Measurements from ENCODE around the gene AMY2B. TPM values are rescaled to one million over a fixed set of nuclear protein-coding genes. Genes with fewer than 3 reads are reported as not detected.
"Not testable (repeated sequence)": the region's sequence is repeated elsewhere in the genome, so short reads cannot be mapped to it uniquely, and the experiment has no call there.

AMY2B gene
- 0.24 and 0.80 TPM in 2 replicates for total RNA-seq (2014; rRNA removed; shearing (Covaris generic))
- 0.05 and 0.27 TPM in 2 replicates for polyA plus RNA-seq (2015; cell fraction: cytosol; rRNA removed)
- polyA plus RNA-seq (2015; cell fraction: nucleus; rRNA removed): 1.7 and 9.2 TPM in 2 replicates

DNA sequence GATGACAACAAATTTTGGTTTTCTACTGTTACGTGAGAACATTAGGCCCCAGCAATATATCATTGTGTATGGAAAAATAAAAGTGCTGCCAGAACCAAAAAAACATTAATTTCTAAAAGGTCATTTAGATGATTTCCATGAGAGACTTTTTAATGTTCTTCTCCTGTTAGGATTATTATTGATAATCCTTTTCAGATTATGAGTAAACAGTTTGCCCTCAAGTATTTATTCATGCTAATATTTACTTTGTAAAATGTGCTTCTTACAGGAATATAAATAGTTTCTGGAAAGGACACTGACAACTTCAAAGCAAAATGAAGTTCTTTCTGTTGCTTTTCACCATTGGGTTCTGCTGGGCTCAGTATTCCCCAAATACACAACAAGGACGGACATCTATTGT lies at the start of gene AMY2B:
Gene AMY2B (plus strand): TSS at position 301 of the 400 bp plus-strand sequence. CDS start 14 bp downstream, at position 315.
- DNase-seq (ENCODE audit: low read depth, low spot score); in situ Hi-C loops (cut with HindIII; ENCODE audit: low pct_unique_long_range_greater_than_20kb, low sequenced_read_pairs): not testable (repeated sequence)

DNA sequence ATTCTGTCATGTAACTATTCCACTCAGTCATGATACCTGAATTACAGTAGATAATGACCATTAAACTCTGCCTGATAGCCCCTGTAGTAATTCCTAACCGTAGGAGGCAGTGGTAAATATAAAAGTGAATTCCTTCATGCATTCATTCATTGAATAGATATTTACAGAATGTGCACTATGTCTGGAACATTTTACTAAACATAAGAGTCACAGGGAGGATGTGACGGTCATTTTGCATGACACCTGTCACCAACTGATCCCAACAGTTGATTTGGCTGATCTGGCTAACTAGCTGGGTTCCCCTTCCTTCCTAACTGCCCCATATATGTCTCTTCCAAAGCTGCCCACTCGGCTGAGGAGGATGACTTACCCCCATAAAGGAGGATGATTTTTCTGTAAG lies 48.0 kb upstream of the AMY2B start:
- DNase-seq (ENCODE audit: low read depth, low spot score): no peak
- in situ Hi-C loops (cut with HindIII; ENCODE audit: low pct_unique_long_range_greater_than_20kb, low sequenced_read_pairs): no loop called here

DNA sequence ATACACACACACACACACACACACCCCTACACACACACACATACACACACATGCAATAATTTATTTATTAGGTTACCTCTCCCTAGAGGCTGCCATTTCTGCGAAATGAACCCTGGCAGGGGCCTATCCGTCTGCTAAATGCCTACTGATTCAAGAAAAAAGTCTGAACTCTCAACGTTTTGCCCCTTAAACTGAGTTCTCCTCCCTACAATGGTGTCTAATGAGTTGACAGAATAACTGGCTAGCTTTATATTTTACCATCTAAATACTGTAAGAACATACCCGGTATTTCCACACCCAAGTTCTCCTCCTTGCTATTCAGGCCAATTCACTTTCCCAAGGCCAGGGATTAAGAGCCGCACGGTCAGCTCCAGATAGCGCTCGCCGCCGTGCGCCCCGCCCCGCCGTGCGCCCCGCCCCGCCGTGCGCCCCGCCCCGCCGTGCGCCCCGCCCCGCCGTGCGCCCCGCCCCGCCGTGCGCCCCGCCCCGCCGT lies 46.2 kb upstream of the AMY2B start:
- DNase-seq (ENCODE audit: low read depth, low spot score): peak; percentile 48
- in situ Hi-C loops (cut with HindIII; ENCODE audit: low pct_unique_long_range_greater_than_20kb, low sequenced_read_pairs): no loop called here

DNA sequence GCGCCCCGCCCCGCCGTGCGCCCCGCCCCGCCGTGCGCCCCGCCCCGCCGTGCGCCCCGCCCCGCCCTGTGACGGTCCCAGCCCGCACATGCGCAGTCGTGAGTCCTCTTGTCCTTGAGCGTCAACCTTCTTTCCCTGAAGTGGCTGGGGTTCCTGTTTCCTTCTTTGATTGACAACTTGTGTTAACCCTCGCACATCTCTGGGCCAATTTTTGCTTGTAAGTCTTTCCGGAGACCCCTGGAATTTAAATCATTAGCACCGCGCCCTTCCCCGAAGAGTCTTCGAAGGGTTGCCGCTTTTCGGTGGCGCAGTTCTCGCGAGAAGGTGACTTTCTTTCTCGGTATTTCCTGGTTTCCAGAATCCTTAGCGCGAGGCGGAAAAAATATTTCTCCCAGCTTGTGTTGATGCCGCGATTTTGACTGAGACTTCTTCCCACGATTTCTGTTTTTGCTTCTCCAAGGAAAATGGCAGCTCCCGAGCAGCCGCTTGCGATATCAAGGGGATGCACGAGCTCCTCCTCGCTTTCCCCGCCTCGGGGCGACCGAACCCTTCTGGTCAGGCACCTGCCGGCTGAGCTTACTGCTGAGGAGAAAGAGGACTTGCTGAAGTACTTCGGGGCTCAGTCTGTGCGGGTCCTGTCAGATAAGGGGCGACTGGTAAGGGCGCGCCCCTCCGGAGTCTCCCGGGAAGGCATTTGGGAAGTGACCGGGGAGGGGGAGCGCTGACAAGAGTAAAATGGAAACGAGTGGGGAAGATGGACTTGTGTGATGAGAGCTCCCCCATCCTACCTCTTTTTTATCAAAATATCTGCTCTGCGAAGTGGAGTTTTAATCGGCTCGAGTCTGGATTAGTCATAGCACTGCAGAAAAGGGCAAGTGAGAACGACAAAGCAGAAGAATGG lies 45.5 kb upstream of the AMY2B start, which contains the start of gene RNPC3:
Gene RNPC3 (plus strand): TSS at position 93 of the 901 bp plus-strand sequence. CDS start 372 bp downstream, at position 465.
- DNase-seq (ENCODE audit: low read depth, low spot score): peak; percentile 86
- in situ Hi-C loops (cut with HindIII; ENCODE audit: low pct_unique_long_range_greater_than_20kb, low sequenced_read_pairs): no loop called here

DNA sequence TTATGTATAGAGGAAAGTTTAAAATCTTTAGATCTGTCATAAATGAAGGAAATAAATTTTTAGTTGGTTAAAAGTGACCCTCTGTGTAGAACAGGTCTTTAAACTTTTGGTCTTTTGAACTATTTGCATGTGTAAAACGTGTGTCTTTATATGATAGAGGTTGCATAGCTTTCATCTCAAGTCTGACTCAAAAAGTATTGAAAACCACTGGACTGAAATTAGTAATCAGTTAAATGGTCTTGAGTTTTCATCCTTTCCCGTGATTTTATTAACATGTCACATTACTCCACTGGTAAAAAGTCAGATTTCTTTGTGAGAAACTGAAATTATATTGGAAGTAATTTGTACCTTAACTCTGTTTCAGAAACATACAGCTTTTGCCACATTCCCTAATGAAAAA lies 44.1 kb upstream of the AMY2B start:
- no peak for DNase-seq (ENCODE audit: low read depth, low spot score)
- in situ Hi-C loops (cut with HindIII; ENCODE audit: low pct_unique_long_range_greater_than_20kb, low sequenced_read_pairs): no loop called here

DNA sequence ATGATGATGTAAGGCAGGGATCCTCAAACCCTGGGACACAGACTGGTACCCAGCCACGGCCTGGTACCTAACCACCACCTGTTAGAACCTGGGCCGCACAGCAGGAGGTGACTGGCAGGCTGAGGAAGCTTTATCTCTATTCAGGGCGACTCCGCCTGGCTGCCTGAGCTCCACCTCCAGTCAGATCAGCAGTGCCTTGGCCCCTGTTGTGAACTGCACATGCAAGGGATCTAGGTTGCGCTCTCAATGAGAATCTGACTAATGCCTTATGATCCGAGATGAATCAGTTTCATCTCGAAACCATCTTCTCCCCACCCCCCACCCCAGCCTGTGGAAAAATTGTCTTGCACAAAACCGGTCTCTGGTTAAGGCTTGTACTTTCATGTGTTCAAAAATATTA lies 41.6 kb upstream of the AMY2B start:
- in situ Hi-C loops (cut with HindIII; ENCODE audit: low pct_unique_long_range_greater_than_20kb, low sequenced_read_pairs): no loop called here
- no peak for DNase-seq (ENCODE audit: low read depth, low spot score)

DNA sequence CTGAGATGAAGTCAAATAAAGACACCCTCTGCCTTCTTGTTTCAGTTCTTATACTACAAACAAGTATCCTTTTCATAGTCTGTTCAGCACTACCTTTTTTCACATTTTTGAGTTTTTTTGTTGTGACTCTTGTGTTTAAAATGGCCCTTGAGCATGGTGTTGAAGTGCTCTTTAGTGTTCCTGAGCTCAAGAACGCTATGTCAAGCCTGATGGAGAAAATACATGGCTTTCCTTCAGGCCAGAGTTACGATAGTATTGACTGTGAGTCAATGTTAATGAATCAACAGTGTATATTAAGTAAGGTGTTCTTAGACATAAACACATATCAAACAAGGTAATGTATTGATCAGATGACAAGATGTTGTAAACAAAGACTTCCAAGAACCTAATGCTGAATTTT lies 33.2 kb upstream of the AMY2B start:
- in situ Hi-C loops (cut with HindIII; ENCODE audit: low pct_unique_long_range_greater_than_20kb, low sequenced_read_pairs): no loop called here
- DNase-seq (ENCODE audit: low read depth, low spot score): no peak

DNA sequence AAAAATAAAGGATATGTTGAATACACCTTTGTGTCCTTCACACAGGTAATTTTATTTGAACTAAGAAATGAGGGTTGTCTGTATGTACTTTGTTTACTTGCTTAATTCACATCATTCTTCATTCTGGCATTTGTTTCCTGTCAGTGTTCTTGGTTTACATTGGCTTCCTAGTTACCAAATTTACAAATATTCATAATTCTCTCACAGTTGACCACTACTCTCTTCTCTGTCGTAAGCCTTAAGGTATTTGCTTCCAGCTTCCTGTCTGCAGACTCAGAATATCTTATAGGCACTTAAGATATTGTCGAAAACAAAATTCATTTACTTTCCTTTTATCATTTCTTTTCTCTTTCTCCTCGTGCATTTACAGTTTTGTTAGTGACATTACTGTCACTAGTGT lies 30.0 kb upstream of the AMY2B start:
- in situ Hi-C loops (cut with HindIII; ENCODE audit: low pct_unique_long_range_greater_than_20kb, low sequenced_read_pairs): no loop called here
- no peak for DNase-seq (ENCODE audit: low read depth, low spot score)

DNA sequence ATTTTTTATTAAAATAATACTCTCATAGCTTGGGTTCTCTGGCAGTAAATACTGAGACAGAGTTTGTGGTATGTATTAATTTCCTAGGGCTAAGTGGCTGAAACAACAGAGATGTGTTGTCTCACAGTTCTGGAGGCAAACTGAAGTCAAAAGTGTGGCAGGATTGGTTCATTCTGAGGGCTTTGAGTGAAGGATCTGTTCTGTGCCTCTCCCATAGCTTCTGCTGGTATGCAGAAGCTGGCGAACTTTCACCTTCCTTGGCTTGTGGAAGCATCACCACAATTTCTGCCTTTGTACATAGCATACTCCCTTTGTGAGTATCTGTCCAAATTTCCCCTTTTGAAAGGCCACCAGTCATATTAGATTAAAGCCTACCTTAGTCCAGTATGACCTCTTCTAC lies 24.9 kb upstream of the AMY2B start:
- in situ Hi-C loops (cut with HindIII; ENCODE audit: low pct_unique_long_range_greater_than_20kb, low sequenced_read_pairs): no loop called here
- no peak for DNase-seq (ENCODE audit: low read depth, low spot score)

DNA sequence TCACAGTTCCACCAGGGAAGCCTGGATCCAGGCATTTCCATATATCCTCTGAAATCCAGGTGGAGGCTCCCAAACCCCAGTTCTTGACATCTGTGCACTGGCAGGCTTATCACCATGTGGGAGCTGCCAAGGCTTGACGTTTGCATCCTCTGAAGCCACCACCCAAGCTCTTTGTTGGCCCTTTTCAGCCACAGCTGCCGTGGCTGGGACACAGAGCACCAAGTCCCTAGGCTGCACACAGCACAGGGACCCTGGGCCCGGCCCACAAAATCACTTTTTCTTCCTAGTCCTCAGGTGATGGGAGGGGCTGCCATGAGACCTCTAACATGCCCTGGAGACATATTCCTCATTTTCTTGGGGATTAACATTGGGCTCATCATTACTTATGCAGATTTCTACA lies 23.5 kb upstream of the AMY2B start:
- in situ Hi-C loops (cut with HindIII; ENCODE audit: low pct_unique_long_range_greater_than_20kb, low sequenced_read_pairs): no loop called here
- no peak for DNase-seq (ENCODE audit: low read depth, low spot score)

DNA sequence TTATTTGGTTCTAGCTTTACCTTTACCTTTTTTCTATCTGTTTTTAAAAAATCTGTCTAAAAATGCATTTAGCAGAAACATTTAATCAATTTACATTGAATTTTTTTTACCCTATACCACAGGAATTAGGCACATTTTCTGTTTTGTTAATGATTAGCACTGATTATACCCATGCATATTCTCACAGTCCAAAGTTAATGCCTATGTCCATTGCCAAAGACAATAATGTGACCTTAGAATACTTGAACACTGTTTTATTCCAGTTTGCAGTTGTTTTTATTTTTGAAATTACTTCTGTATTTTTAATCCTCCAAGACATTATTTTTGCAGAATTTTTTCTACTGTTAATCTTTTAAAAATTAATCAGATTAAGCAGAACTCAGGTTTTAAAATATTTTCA lies 11.0 kb upstream of the AMY2B start:
- in situ Hi-C loops (cut with HindIII; ENCODE audit: low pct_unique_long_range_greater_than_20kb, low sequenced_read_pairs): no loop called here
- no peak for DNase-seq (ENCODE audit: low read depth, low spot score)

DNA sequence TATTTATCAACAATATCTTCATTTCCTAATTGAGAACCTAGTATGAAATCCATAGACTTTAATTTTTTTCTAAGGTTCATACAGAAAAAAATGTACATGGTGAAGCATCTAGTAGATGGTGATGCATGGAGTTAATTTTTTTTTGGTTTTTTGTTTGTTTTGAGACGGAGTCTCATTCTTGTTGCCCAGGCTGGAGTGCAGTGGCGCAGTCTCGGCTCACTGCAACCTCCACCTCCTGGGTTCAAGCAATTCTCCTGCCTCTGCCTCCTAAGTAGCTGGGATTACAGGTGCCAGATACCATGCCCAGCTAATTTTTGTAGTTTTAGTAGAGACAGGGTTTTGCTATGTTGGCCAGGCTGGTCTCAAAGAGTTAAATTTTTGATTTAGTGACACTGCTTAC lies 10.3 kb upstream of the AMY2B start:
- DNase-seq (ENCODE audit: low read depth, low spot score); in situ Hi-C loops (cut with HindIII; ENCODE audit: low pct_unique_long_range_greater_than_20kb, low sequenced_read_pairs): not testable (repeated sequence)

DNA sequence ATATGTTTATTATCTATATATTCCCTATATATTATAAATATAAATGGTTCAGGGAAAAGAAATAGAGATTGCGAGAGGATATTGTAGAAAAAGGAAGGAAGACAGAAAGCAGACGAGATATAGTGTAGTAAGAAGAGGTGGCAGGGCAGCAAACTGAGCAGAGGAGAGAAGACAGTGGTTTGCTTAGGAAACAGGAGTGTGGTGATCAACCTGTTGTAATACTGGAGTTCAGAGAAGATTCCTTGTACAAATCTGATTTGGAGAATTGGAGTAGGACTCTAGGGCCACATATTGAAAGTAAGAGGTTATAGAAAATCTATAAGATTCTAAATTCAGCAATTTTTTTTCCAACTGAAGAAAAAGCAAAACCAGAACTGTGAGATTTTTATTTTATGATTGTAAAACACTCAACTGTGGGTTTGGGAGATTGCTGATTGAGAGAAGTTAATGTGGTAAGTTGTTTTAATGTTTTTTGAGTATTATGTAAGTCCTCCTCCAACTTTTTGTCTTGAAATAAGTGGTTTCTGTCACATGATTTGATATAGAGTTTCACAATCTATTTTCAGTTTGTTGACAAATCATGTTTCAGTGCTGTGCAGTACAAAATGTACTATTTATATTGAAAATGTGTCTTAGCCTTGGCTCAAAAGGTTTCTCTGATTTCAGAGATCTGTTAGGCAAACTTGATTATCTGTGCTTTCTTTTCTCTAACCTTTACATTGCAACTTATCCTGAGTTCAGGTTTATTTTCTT lies 9.6 kb upstream of the AMY2B start:
- in situ Hi-C loops (cut with HindIII; ENCODE audit: low pct_unique_long_range_greater_than_20kb, low sequenced_read_pairs): no loop called here
- DNase-seq (ENCODE audit: low read depth, low spot score): no peak

DNA sequence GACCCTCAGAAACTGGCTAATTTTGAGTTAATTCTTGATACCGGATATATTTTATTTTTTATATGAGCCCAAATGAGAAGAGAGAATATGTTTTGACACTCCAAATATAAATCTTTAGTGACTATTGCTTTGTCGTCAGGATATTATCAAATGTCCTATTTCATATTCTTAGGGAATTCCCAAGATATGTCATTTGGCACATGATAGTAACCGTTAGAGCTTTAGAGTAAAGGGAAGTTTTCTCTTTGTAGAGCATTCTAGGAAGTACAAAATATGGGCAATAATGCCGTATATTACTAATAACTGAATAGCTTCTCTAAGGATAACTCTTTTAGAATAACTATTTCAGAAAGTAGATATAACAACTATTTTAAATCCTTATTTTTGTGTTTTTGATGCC lies 8.3 kb upstream of the AMY2B start:
- DNase-seq (ENCODE audit: low read depth, low spot score): no peak
- in situ Hi-C loops (cut with HindIII; ENCODE audit: low pct_unique_long_range_greater_than_20kb, low sequenced_read_pairs): no loop called here

DNA sequence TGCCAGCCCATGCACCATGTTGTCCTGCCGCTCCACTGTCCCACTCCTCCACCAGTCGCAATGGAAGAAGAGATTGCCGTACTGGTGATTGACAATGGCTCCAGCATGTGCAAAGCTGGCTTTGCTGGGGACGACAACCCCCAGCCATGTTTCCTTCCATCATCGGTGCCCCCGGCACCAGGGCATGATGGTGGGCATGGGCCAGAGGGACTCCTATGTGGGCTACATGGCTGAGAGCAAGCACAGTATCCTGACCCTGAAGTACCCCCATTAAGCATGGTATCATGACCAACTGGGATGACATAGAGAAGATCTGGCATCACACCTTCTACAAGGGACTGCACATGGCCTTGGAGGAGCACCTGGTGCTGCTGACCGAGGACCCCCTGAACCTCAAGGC lies 1.9 kb upstream of the AMY2B start:
- DNase-seq (ENCODE audit: low read depth, low spot score): no peak
- in situ Hi-C loops (cut with HindIII; ENCODE audit: low pct_unique_long_range_greater_than_20kb, low sequenced_read_pairs): no loop called here

DNA sequence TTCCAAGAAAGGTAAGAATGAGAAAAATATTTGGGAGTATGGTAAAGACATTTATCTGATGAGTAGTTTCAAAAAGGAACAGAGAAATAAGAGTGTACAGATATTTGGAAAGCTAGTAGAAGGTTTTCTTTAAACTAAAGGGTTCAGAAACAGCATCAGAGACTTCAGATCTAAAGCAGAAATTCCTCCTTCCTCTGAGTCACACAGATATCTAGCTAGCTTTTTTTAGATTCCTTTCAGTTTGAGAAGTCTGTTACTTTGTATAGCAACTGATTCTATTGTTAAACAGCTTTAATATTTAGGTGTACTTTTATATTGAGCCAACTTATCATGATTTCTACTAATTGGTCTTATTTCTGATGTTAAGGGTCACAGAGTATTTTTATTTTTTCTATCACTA lies 4.7 kb downstream of the AMY2B start:
- DNase-seq (ENCODE audit: low read depth, low spot score): no peak
- in situ Hi-C loops (cut with HindIII; ENCODE audit: low pct_unique_long_range_greater_than_20kb, low sequenced_read_pairs): no loop called here

DNA sequence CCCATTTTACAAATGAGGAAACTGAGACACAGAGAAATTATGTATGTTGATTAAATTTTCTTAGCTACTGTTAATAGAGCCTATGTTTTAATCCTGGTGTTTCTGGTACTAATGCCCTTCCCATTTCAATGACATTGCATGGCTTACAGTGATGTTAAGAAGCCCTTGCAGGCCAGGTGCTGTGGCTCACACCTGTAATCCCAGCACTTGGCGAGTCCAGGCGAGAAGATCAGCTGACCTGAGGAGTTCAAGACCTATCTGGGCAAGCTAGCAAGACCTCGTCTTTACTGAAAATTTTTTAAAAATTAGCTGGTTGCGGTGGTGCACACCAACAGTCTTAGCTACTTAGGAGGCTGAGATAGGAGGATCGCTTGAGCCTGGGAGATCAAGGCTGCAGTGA lies 5.4 kb downstream of the AMY2B start:
- not testable (repeated sequence) for DNase-seq (ENCODE audit: low read depth, low spot score)

DNA sequence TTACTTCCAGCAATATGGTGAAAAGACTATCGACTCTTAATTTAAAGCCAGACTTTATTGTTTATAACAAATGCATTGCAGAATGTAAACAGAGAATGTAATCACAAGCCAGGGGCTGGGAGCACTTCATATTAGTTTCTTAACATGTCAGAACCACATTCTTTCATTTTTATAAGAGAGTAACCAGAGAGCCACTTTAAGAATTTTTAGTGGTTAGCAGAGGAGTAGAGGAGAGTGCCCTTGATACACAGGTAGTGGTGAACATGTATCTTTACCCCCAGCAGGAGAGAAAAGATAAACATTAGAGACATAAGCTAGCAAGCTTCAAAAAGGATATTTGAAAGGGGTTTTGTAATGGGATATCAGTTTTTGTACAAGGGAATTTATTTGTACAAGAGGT lies 11.1 kb downstream of the AMY2B start:
- in situ Hi-C loops (cut with HindIII; ENCODE audit: low pct_unique_long_range_greater_than_20kb, low sequenced_read_pairs): no loop called here

More for the DNA sequence above, 5.4 kb downstream of the AMY2B start:
- in situ Hi-C loops (cut with HindIII; ENCODE audit: low pct_unique_long_range_greater_than_20kb, low sequenced_read_pairs): not testable (repeated sequence)

More for the DNA sequence above, 11.1 kb downstream of the AMY2B start:
- no peak for DNase-seq (ENCODE audit: low read depth, low spot score)
